HG02884 (cell line): ENCODE results near the gene GSTK1.
"Not testable (repeated sequence)": the region's sequence is repeated elsewhere in the genome, so short reads cannot be mapped to it uniquely, and the experiment has no call there.

Experiments
- ATAC-seq: cut with Tn5 transposase; IDR thresholded peaks from one replicate; pipeline ENCODE4 v1.9.1; 2021; ENCODE audit warnings: mild to moderate bottlenecking, moderate library complexity; ENCODE audit not compliant: unreplicated experiment

GSTK1 gene

DNA sequence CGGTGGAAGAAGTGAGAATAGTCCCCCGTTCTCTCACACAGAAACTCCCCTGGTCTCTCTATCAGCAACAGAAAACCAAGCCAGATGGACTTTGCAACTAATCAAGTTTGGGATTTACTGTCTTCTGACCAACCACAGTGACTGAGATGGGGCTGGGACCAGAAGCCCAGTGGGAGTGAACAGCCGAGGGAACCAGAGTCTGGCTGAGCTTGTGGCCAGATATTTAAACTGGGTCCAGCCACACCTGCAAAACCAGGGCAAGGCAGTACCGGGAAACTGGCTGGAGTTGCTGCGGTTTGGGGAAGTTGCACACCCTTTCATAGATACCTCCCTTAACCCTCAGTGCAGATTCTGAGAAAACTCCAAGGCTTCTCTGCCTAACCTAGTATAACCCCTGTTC, 6.0 kb downstream of the GSTK1 start:
- no peak for ATAC-seq

DNA sequence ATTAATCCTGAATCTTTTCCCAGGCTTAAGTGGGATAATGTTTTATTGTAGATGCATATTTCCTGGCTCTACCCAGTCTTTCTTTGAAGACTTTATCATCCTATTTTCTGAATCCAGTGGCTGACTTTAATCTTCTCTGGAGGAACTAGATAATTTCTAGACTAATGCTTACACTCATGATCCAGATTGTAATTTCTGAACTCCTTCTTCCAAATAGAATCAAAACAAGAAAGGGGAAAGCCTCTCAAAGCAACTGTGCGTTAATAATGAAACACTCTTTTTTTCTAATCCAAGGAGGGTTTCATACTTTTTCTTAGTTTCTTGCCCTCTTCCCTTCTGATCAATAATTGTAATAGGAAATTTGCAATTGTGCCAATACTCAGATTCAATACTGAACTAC, 8.0 kb downstream of the GSTK1 start:
- ATAC-seq, result no peak

DNA sequence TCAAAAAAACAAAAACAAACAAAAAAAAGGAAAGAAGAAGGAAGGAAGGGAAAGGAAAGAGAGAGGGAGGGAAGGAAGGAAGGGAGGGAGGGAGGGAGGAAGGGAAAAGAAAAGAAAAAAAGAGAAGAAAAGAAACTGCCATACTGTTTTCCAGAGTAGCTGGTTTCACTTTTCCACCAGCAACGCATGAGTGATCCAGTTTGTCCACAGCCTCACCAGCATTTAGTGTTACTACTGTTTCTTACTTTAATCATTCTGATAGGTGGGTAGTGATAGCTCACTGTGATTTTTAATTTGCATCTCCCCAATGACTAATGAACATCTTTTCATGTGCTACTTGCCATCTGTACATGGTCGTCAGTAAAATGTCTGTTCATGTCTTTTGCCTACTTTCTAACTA, 9.6 kb downstream of the GSTK1 start:
- ATAC-seq, result no peak

DNA sequence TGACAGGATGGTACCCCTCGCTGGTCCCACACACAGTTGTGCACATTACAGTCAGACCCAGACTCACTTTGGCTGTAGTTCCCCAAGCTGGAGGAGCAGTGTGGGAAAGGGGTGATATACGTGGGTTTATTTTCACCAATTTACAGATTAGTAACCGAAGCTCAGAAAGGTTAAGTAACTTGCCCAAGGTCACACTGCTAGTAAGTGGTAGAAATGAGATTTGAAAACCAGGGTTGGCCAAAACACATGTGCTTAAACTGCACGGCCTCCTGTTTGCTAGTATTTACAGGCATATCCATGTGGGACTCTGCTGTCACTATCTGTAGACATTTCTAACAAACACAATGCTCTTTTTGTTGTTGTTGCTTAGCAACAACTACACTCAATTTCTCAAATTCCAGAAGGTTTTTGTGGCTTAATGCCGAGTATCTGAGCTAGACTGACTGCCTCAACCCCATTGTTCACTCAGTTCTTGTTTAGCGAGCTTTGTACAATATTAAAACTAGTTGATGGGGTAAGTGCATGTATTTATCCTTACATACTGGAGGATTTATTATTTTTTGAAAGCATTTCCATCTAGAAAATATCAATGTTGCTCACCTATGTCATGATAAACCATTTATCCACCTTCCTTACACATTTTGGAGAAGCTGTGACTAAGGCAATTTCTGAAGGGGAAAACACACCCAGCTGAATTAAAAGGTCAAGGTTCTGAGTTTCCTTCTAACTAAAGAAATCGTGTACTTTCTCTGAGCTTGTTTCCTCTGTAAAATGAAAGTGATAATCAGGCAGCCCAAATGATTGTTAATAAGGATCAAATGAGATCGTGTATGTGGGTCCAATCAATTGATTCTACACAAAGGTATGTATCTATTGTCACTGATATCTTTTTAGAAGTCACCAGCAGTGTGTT, 16.2 kb downstream of the GSTK1 start:
- peak; percentile 44 for ATAC-seq

DNA sequence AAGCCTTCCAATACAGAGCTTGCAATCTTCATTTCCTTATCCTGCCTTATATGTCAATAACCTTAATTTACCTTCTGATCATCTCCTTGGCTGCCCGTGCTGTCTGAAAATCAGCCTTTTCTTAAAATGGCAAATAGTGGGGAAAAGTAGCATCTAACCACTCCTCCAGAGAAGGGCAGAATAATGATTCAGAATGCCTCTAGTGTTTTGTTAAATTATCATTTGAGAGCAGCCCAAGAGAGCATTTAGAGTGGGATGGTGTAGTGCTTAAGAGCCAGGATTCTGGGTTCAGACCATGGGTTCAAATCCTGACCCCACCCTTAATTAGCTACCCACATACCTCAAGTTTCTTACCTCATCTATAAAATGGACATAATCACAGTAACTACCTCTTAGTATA, 16.9 kb downstream of the GSTK1 start:
- ATAC-seq, result no peak

DNA sequence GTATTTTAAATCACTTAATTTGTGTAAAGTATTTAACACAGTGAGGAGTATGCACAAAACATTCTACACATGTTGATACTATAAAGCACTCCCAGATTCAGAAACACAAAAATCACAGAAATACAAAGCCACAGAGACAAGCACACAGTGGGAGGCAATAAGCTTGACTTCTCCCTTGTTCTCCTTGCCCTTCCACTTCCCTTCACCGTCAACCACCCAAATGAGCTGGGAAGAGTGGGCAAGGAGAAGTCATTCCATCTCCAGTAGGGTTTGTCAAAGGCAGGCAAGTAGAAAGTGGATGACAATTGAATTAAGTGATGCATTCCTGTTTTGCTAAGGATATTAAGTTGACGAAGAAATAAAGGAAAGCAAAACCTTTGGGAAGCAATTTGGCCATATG, 17.3 kb downstream of the GSTK1 start:
- ATAC-seq, result no peak

DNA sequence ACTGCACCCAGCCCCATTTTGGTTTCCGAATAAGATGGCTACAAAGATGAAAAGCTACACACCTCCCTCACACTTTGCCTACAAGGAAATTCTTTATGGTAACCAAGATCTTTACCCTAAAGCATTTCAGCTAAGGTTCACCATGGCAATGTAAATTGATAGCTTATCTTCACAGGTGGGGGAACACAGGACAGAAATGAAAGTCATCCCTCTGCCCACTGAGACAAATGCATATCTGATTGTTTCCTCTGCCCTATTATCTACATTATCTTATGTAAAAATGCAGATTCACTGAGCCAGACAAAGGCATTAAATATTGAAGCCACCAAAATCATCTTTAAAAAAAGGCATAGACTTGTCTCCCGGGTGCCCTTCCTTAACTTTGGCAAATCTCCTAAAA, 18.3 kb downstream of the GSTK1 start:
- no peak for ATAC-seq

DNA sequence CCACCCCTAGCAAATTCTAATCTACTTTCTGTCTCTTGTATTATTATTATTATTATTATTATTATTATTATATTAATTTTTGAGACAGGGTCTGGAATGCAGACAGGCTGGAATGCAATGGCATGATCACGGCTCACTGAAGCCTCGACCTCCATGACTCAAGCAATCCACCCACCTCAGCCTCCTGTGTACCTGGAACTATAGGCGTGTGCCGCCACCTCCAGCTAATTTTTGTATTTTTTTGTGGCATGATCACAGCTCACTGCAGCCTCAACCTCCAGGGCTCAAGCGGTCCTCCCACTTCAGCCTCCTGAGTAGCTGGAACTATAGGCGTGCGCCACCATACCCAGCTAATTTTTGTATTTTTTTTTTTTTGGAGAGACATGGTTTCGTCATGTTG, 18.9 kb downstream of the GSTK1 start:
- no peak for ATAC-seq

DNA sequence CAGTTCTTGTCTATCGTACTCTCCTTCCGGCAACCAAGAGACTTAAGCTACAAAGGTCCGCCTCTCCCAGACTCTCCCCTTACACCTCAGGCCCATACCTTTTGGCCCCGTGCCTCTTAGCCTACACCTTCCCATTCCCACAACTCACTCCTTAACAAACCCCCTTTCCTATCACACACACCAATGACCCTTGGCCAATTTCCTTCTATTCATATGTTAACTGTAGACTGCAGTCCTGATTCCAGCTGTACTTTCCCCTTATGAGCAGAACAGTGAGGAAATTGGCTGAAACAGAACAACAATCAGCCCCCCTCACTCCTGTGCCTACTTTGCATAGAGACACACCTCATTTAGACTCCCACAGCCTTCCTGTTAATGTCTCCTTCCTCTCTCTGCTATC, 20.1 kb downstream of the GSTK1 start:
- ATAC-seq, result no peak

DNA sequence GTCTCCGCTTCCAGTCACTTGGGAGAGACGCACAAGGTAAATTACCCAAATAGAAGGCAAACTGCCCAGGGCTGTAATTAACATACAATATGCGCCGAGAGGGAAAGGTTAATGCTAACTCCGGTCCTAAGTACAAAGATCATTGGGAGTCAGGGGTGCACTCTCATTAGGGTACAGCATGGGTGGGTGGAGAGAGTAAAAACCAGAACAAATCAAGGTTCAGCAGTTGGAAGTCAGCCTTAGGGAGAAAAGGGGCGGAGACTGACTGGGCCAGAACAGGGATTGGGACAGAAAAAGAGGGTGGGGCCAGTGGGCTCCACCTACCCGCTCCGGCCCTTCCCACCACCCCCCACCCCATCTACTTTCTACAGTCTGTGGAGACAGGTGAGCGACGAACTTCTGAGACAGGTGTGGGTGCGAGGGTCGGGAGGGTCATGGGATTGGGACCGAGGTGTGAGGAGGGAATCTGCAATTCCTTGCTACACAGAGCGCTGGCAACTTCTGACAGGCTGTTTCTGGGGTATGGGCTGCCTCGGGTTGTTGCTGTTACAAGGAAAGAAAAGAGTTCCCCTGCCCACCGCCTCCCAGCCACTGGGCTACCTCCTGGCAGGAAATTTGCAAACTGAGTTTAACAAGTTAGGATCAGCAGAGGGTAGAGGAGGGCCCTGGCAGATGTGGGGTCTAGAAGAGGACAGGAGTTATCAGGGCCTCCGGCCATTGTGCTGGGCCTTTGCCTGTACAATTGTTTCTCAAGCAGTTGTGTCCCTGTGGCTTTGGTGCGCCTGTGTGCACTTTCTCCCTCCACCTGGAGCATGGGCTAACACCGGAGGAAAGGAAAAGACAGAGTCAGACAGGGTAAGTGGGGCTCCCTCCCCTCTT, 21.6 kb downstream of the GSTK1 start, which contains the start of gene TMEM139:
Gene TMEM139, plus strand, starts transcription at position 368 of the 879 bp plus-strand sequence. CDS start 1,000 bp downstream, outside the sequence.
- ATAC-seq, result no peak

DNA sequence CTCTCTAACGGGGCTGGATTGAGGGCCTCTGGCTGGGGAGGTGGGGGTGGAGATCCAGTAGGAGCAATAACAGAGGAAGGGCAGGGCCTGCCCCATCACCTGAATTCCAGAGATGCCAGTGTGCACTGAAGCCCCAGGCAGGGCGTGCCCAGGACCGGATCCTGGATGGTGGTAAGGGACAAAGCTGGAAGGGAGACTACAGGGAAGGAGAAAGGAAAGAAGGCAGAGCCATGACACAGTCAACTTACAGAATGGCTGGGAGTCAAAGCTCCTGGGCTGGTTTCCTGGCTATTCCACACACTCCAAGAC, 22.2 kb downstream of the GSTK1 start:
- no peak for ATAC-seq

DNA sequence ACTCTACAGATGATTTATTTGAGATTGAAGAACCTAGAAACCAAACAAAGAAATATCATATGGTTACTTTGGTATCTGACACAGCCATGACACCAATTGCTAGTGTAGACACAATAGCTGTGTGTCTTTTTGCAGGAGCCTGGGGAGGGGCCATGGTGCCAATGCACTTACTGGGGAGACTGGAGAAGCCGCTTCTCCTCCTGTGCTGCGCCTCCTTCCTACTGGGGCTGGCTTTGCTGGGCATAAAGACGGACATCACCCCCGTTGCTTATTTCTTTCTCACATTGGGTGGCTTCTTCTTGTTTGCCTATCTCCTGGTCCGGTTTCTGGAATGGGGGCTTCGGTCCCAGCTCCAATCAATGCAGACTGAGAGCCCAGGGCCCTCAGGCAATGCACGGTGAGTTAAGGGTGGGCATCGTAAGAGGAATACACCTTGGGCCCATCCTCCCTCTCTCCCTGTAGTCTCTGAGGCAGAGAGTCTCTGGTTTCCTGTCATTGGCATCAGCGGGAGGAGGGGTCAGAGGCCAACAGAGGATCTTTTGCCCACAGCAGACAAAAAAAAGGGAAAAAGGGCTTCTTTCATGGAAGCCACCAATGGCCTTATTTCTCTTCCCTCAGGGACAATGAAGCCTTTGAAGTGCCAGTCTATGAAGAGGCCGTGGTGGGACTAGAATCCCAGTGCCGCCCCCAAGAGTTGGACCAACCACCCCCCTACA, 22.7 kb downstream of the GSTK1 start:
- ATAC-seq, result no peak

DNA sequence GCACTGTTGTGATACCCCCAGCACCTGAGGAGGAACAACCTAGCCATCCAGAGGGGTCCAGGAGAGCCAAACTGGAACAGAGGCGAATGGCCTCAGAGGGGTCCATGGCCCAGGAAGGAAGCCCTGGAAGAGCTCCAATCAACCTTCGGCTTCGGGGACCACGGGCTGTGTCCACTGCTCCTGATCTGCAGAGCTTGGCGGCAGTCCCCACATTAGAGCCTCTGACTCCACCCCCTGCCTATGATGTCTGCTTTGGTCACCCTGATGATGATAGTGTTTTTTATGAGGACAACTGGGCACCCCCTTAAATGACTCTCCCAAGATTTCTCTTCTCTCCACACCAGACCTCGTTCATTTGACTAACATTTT, 23.3 kb downstream of the GSTK1 start:
- no peak for ATAC-seq

DNA sequence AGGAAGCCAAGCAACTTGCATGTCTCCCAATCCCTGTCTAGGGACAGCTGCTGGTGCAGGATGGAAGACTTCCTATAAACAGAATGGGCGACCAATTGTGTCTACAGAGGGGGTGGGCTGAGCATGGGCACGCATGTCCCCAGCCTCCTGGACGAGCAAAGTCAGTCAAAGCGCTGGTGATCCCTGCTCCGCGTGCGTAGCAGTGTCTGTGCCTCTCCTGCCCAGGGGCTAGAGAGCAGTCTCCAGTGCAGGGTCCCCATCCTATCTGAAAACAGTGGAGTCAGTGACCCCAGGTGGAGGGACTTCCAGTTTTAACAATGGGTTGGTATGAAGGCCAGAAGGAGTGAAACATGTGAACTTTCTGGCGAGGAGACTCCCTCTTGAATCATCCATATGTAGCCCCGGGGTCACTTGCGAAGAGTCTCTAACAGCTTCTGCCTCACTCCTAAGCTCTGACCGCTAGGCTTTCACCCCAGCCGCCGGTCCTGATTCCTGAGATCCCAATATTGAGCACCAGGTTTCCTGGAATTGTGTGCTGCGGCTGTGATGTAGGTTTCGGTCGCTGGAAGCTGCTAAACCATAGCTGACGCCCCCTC, 24.2 kb downstream of the GSTK1 start:
- no peak for ATAC-seq

DNA sequence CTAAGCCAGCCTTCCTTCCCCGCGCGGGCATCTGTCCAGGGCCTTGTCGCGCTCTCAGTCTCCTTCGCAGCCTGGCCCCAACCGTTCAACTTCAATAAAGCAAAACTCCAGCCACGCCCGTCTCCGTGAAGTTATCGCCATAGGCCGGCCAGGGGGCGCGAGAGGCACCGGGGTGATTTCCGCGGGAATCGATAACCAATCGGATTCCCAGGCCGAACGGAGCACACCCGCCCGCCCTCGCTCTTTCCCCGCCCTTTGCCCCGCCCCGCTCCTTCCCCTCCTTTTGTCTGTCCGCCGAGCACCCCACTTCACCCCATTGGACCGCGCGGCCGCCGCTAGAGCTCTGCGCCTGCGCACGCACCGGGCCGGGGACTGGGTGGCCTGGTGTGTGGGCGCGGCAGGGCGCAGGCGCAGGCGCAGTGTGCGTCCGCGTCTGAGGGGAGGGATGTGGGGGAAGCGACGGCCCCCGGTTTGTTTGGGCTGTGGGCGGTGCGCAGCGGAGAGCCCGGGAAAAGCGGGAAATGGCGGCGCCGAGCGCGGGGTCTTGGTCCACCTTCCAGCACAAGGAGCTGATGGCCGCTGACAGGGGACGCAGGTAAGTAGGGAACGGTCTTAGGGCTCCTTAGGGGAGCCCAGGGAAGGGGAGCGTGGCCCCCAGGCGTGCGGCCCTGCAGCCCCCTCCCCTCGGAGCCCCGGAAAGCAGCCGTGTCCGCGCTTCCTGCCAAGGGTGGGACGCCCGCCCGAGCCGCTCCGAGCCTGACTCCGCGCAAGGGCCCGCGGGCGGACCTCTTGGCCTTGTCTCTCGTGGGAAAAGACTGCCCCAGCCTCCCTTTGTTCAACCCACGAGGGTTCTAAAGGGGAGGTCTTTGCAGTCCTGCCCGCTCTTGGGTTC, 24.9 kb downstream of the GSTK1 start, which contains the start of gene CASP2:
Gene CASP2, plus strand, starts transcription at position 417 of the 892 bp plus-strand sequence. Its CDS starts 105 bp downstream, at position 522.
- ATAC-seq, result peak; percentile 85

DNA sequence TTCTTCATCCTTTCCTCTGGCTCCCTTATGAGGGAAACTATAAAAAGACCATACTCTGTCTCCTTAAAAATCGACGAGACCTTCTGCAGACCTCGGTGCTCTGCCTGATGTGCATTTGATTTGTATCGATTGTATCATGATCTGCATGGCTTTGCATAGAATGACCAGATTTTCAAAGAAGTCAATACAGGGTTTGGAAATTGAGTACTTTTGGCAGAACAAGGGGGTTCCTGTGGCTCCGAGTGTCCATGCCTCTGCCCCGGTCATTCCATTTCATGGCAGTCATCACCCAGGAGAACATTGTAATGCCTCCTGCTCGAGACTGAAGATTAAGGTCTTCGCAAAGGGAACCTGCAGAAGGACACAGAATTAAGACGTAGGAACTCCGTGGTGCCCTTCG, 25.6 kb downstream of the GSTK1 start:
- no peak for ATAC-seq

DNA sequence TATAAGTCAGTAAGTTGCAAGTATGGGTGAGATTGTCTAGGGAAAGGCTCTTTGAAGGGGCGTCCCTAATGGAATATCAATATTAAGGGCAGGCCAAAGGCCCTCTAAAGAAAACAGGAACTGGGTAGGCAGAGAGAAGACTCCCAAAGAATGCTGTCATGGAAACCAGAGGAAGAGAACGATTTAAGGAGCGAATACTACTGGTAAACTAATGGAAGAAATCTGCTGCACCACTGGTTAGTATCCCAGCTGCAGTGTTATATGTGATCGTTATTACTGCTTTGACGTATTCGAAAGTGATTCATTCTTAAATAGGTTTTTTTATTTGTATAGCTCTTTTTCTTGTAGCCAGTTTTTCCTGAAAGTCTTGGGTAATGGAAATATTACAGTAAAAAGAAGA, 26.2 kb downstream of the GSTK1 start:
- ATAC-seq, result no peak

DNA sequence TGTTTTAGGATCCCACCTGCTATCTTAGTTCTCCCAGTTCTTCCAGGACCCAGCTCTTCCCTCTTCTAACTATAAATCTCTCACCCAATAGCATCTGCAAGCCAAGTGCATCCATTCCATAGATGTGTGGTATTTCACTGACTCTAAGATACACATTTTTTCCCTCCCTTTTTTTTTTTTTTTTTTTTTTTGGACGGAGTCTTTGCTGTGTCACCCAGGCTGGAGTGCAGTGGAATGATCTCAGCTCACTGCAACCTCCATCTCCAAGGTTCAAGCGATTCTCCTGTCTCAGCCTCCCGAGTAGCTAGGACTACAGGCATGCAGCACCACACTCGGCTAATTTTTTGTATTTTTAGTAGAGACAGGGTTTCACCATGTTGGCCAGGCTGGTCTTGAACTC, 26.6 kb downstream of the GSTK1 start:
- ATAC-seq, result not testable (repeated sequence)

DNA sequence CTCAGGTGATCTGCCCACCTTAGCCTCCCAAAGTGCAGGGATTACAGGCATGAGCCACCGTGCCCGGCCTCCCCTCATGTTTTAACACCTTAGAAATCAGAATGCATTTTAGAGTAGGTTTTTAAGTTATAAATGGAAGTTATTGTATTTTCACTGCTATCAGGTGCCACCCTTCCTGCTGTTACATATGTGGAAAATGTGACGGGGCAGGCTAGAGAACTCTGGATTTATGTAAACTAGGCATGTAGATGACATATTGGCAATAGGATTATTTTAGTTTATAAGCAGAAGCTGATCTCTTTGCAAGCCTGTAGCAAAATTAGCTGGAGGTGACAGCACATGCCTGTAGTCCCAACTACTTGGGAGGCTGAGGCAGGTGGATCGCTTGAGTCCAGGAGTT, 27.1 kb downstream of the GSTK1 start:
- no peak for ATAC-seq

DNA sequence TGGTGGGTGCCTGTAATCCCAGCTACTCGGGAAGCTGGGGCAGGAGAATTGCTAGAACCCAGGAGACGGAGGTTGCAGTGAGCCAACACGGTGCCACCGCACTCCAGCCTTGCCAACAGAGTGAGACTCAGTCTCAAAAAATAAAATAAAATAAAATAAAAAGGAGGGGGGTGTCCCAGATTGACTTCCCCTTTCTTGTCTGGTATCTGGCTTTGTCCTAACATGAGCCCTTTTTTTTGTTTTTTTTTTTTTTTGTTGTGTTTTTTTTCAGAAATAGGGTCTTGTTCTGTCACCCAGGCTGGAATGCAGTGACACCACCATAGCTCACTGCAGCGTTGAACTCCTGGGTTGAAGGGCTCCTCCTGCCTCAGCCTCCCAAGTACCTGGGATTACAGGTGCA, 29.6 kb downstream of the GSTK1 start:
- no peak for ATAC-seq
